Lower leg skin (tissue), 3 donors: Measurements from ENCODE around the gene HHIPL1.

Experiments
- CTCF ChIP-seq, 3 donors: fragments of 450-650 bp; IDR thresholded peaks; one replicate each; pipeline ENCODE4 v1.5.1; 2016; ENCODE audit warnings: antibody characterized with exemption in 3 of 3, mild to moderate bottlenecking in 3 of 3, moderate library complexity in 2 of 3
- POLR2A ChIP-seq, 2 donors: fragments of 450-650 bp; IDR thresholded peaks; one replicate each; pipeline ENCODE4 v1.6.1; 2016 to 2017; ENCODE audit warnings: antibody characterized with exemption in 2 of 2, mild to moderate bottlenecking in 1 of 2, moderate library complexity in 1 of 2

- TF ChIP-seq CTCF (IDR thresholded peaks at IDR 0.05): no peak
- no peak for TF ChIP-seq POLR2A (IDR thresholded peaks at IDR 0.05)
Observed at GRCh38 chr14:99601361-99601831, 43.5 kb upstream of the HHIPL1 start.
